GM12878 (cell line): Measurements from ENCODE around the gene PIEZO2.

Experiments used
- BHLHE40 ChIP-seq, 2 experiments: fragments of 450-650 bp in 1 of 2; IDR thresholded peaks; 2 replicates each; pipeline ENCODE4 v1.6.1; 2011 to 2017; ENCODE audit warnings: low read depth in 2 of 2, borderline replicate concordance in 1 of 2, improper control_type of control experiment in 1 of 2, low read length in 1 of 2, mild to moderate bottlenecking in 1 of 2
- CHD4 ChIP-seq: fragments of 200-600 bp; sonication (generic); IDR thresholded peaks from 2 replicates; pipeline ENCODE4 v1.6.1; 2016; ENCODE audit warnings: mild to moderate bottlenecking
- CTCF ChIP-seq, 3 experiments: IDR thresholded peaks in 2 of 3; conservative IDR thresholded peaks in 1 of 3; 2 replicates each; pipeline ENCODE4 v1.5.1; 2011; ENCODE audit warnings: low read depth in 3 of 3, low read length in 3 of 3, mild to moderate bottlenecking in 3 of 3, control low read depth in 2 of 3, moderate library complexity in 2 of 3, inconsistent platforms in 1 of 3, mixed read lengths in 1 of 3; ENCODE audit not compliant: control insufficient read depth in 2 of 3, insufficient read depth in 1 of 3; ENCODE audit errors: extremely low read depth in 1 of 3
- EP300 ChIP-seq, 2 experiments: fragments of 150-350 bp in 1 of 2; IDR thresholded peaks; 2 replicates each; pipeline ENCODE4 v1.6.1; 2011 to 2012; ENCODE audit warnings: low read depth in 2 of 2, low read length in 2 of 2, borderline replicate concordance in 1 of 2, improper control_type of control experiment in 1 of 2, inconsistent platforms in 1 of 2; ENCODE audit not compliant: control insufficient read depth in 1 of 2
- ESRRA ChIP-seq: IDR thresholded peaks from 2 replicates; pipeline ENCODE4 v1.6.1; 2012; ENCODE audit warnings: mild to moderate bottlenecking, low read length, improper control_type of control experiment
- HCFC1 ChIP-seq: fragments of 150-350 bp; IDR thresholded peaks from 2 replicates; pipeline ENCODE4 v1.6.1; 2014; ENCODE audit warnings: low read length
- NFYB ChIP-seq: IDR thresholded peaks from 2 replicates; pipeline ENCODE4 v1.6.1; 2011; ENCODE audit warnings: low read depth, mild to moderate bottlenecking, low read length, improper control_type of control experiment, moderate library complexity; ENCODE audit not compliant: insufficient read depth
- POLR2A ChIP-seq: IDR thresholded peaks from 2 replicates; pipeline ENCODE4 v1.6.1; 2011; ENCODE audit warnings: low read depth, mild to moderate bottlenecking, low read length
- POLR2AphosphoS5 ChIP-seq: IDR thresholded peaks from 2 replicates; pipeline ENCODE4 v1.6.1; 2011; ENCODE audit warnings: mild to moderate bottlenecking, low read length, inconsistent platforms
- RBBP5 ChIP-seq: fragments of 200-600 bp; sonication (generic); conservative IDR thresholded peaks from 2 replicates; pipeline ENCODE4 v1.6.1; 2016
- USF2 ChIP-seq: IDR thresholded peaks from 2 replicates; pipeline ENCODE4 v1.6.1; 2011; ENCODE audit warnings: low read depth, low read length, improper control_type of control experiment, borderline replicate concordance
- YY1 ChIP-seq: IDR thresholded peaks from 2 replicates; pipeline ENCODE4 v1.6.1; 2011; ENCODE audit warnings: low read depth, mild to moderate bottlenecking, low read length
- ZBTB33 ChIP-seq: fragments of 450-650 bp; IDR thresholded peaks from 2 replicates; pipeline ENCODE4 v1.6.1; 2017; ENCODE audit warnings: mild to moderate bottlenecking

DNA sequence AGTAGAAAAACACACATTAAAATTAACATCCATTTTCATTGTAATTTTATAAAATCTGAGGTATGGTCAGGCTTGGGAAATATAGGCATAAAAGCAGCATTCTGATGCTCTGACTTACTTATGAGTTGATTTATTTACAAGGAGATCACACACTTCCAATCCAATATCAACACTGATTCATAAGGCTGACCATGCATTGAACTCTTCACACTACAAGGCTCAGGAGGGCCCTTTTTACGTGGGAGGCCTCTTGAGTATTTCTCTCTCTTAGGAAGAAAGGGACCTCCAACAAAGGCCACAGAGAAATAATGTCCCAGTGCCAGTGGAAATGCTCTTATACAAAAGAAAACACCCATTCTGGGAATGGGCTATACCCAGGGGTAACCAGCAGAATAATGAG is 400.7 kb downstream of the PIEZO2 start:
- TF ChIP-seq NFYB, result no peak
- no peak for TF ChIP-seq YY1
- TF ChIP-seq ESRRA, result no peak
- TF ChIP-seq EP300 (IDR thresholded peaks at IDR 0.05; ENCODE audit: borderline replicate concordance in 1 of 2, control insufficient read depth in 1 of 2, low read depth in 2 of 2, low read length in 2 of 2), result no peak
- TF ChIP-seq CTCF (IDR thresholded peaks at IDR 0.05 in 2 of 3, conservative IDR thresholded peaks at IDR 0.05 in 1 of 3; ENCODE audit: control insufficient read depth in 2 of 3, extremely low read depth in 1 of 3, insufficient read depth in 1 of 3, low read depth in 3 of 3, low read length in 3 of 3), result no peak
- TF ChIP-seq HCFC1, result no peak
- TF ChIP-seq BHLHE40 (IDR thresholded peaks at IDR 0.05; ENCODE audit: borderline replicate concordance in 1 of 2, low read depth in 2 of 2, low read length in 1 of 2), result no peak
- TF ChIP-seq POLR2A, result no peak
- no peak for TF ChIP-seq USF2
- no peak for TF ChIP-seq ZBTB33
- no peak for TF ChIP-seq CHD4
- TF ChIP-seq POLR2AphosphoS5, result no peak
- TF ChIP-seq RBBP5, result no peak
